ENCODE data around the gene SLC22A2. TPM values are rescaled to one million over a fixed set of nuclear protein-coding genes. Genes with fewer than 3 reads are reported as not detected.

Gene SLC22A2
- total and polyA plus RNA-seq, 2 donors (not counting 1 experiment from before 2014, with no cell fraction given), result not detected

GRCh38 chr6:160259598-160259997 is 977 bp upstream of the SLC22A2 start:
- Histone ChIP-seq H2AFZ (ENCODE audit: low read length) (no peak overlapping the region), H3K9me3 (ENCODE audit: control insufficient read depth, insufficient read depth, low read depth, low read length) (no peaks in the 10 kb centered on the region), H3K4me1 (ENCODE audit: control insufficient read depth, extremely low read depth, insufficient read depth, low read length) (no peaks in the 10 kb centered on the region), H3K4me3 (replicated peaks in 1 of 4; ENCODE audit: control extremely low read depth in 1 of 4, insufficient read depth in 1 of 4, low read depth in 3 of 4, low read length in 4 of 4) (no peak overlapping the region), H3K9ac (ENCODE audit: insufficient read depth, low read length) (no peak overlapping the region), H4K20me1 (ENCODE audit: control insufficient read depth, extremely low read depth, insufficient read depth, low read length) (no peaks in the 10 kb centered on the region), H3K27ac (ENCODE audit: insufficient read depth, low read length) (no peak overlapping the region), H3K79me2 (ENCODE audit: control insufficient read depth, insufficient read depth, low read length) (no peaks in the 10 kb centered on the region), H3K4me2 (ENCODE audit: extremely low read depth, insufficient read depth, low read length) (no peak overlapping the region), H3K27me3 (ENCODE audit: control insufficient read depth, insufficient read depth, low read length) (no peaks in the 10 kb centered on the region), H3K36me3 (ENCODE audit: control insufficient read depth, insufficient read depth, low read length) (no peaks in the 10 kb centered on the region)
- no peak for TF ChIP-seq CTCF (conservative IDR thresholded peaks at IDR 0.05 in 1 of 2, IDR thresholded peaks at IDR 0.05 in 1 of 2; ENCODE audit: low read depth in 1 of 2, low read length in 2 of 2)
- TF ChIP-seq EZH2 (IDR thresholded peaks at IDR 0.05; ENCODE audit: low read length, missing control alignments), result no peak
- no peak for DNase-seq (ENCODE audit: low read depth in 2 of 2)

GRCh38 chr6:160259143-160259425 is 463 bp upstream of the SLC22A2 start:
- H3K9me3 ChIP-seq (ENCODE audit: control insufficient read depth, insufficient read depth, low read depth, low read length), result no peaks in the 10 kb centered on the region
- no peaks in the 10 kb centered on the region for H3K27me3 ChIP-seq (ENCODE audit: control insufficient read depth, insufficient read depth, low read length)
- no peaks in the 10 kb centered on the region for H3K79me2 ChIP-seq (ENCODE audit: control insufficient read depth, insufficient read depth, low read length)
- no peak overlapping the region for H3K27ac ChIP-seq (ENCODE audit: insufficient read depth, low read length)
- H3K4me2 ChIP-seq (ENCODE audit: extremely low read depth, insufficient read depth, low read length), result no peak overlapping the region
- TF ChIP-seq EZH2 (IDR thresholded peaks at IDR 0.05; ENCODE audit: low read length, missing control alignments), result no peak
- TF ChIP-seq CTCF (conservative IDR thresholded peaks at IDR 0.05 in 1 of 2, IDR thresholded peaks at IDR 0.05 in 1 of 2; ENCODE audit: low read depth in 1 of 2, low read length in 2 of 2), result no peak
- no peak overlapping the region for H3K9ac ChIP-seq (ENCODE audit: insufficient read depth, low read length)
- no peak for DNase-seq (ENCODE audit: low read depth in 2 of 2)
- no peaks in the 10 kb centered on the region for H3K4me1 ChIP-seq (ENCODE audit: control insufficient read depth, extremely low read depth, insufficient read depth, low read length)
- no peaks in the 10 kb centered on the region for H4K20me1 ChIP-seq (ENCODE audit: control insufficient read depth, extremely low read depth, insufficient read depth, low read length)
- no peak overlapping the region for H2AFZ ChIP-seq (ENCODE audit: low read length)
- H3K4me3 ChIP-seq (replicated peaks in 1 of 4; ENCODE audit: control extremely low read depth in 1 of 4, insufficient read depth in 1 of 4, low read depth in 3 of 4, low read length in 4 of 4), result no peak overlapping the region
- no peaks in the 10 kb centered on the region for H3K36me3 ChIP-seq (ENCODE audit: control insufficient read depth, insufficient read depth, low read length)

- Histone ChIP-seq H3K4me2 (ENCODE audit: extremely low read depth, insufficient read depth, low read length) (no peak overlapping the region), H3K4me1 (ENCODE audit: control insufficient read depth, extremely low read depth, insufficient read depth, low read length) (no peaks in the 10 kb centered on the region), H3K36me3 (ENCODE audit: control insufficient read depth, insufficient read depth, low read length) (no peaks in the 10 kb centered on the region), H3K9me3 (ENCODE audit: control insufficient read depth, insufficient read depth, low read depth, low read length) (no peaks in the 10 kb centered on the region), H2AFZ (ENCODE audit: low read length) (no peak overlapping the region), H3K79me2 (ENCODE audit: control insufficient read depth, insufficient read depth, low read length) (no peaks in the 10 kb centered on the region), H3K4me3 (replicated peaks in 1 of 4; ENCODE audit: control extremely low read depth in 1 of 4, insufficient read depth in 1 of 4, low read depth in 3 of 4, low read length in 4 of 4) (no peak overlapping the region), H3K27me3 (ENCODE audit: control insufficient read depth, insufficient read depth, low read length) (no peaks in the 10 kb centered on the region), H4K20me1 (ENCODE audit: control insufficient read depth, extremely low read depth, insufficient read depth, low read length) (no peaks in the 10 kb centered on the region), H3K9ac (ENCODE audit: insufficient read depth, low read length) (no peak overlapping the region), H3K27ac (ENCODE audit: insufficient read depth, low read length) (no peak overlapping the region)
- no peak for DNase-seq (ENCODE audit: low read depth in 2 of 2)
- no peak for TF ChIP-seq EZH2 (IDR thresholded peaks at IDR 0.05; ENCODE audit: low read length, missing control alignments)
- TF ChIP-seq CTCF (conservative IDR thresholded peaks at IDR 0.05 in 1 of 2, IDR thresholded peaks at IDR 0.05 in 1 of 2; ENCODE audit: low read depth in 1 of 2, low read length in 2 of 2), result no peak
Measured at GRCh38 chr6:160256445-160256844, 2.2 kb downstream of the SLC22A2 start.

Data from fibroblast of lung (primary cell).